Heart left ventricle (tissue), 13 donors: ENCODE measurements around the gene SHROOM2.

Experiments used
- POLR2A ChIP-seq, 2 donors: fragments of 450-650 bp; IDR thresholded peaks; one replicate each; pipeline ENCODE4 v1.6.1; 2017; ENCODE audit warnings: antibody characterized with exemption in 2 of 2, mild to moderate bottlenecking in 2 of 2, moderate library complexity in 2 of 2
- TF ChIP-seq, protein P1 (sequence below), 12 donors: fragments of 200-600 bp; sonication (generic) in 4 of 12; IDR thresholded peaks; one replicate each; pipeline versions ENCODE4 v1.5.0 to v1.8.0; 2018 to 2022; ENCODE audit warnings: antibody characterized with exemption in 12 of 12, mild to moderate bottlenecking in 5 of 12
- donor health status: ischemic (EF 13 %, LVEDD 7.1; RV severe dilation, severe dysfunction).
- donor health status: DM: no; HTN: yes; CAD: no.
- donor health status: DM: no; HTN: no; CAD: no.
- donor health status: ischemic (EF 25% LVEDD 6.9; RV normal size, moderate dysfunction).
- donor health status: ischemic (EF 25% LVEDD 5.7; RV mildly dilated, moderate dysfunction).
- donor health status: ischemic (EF 35%, LVEDD 5.7; RV mildly dilated, moderate dysfunction).
- donor health status: nonischemic (EF 11% LVEDD 7.7; RV severe dilation, severe dysfunction).
- donor health status: DM: yes; HTN: yes; CAD: no.
- donor health status: PGD.
- donor health status: ischemic (EF 29% LVEDD 5.4; RV normal size, mild dysfunction).
- donor health status: nonischemic (EF 23%, LVEDD 6.1; RV moderate dilation, normal function).

GRCh38 chrX:9958183-9958582, 172.0 kb downstream of the SHROOM2 start:
- TF ChIP-seq, protein P1, sequence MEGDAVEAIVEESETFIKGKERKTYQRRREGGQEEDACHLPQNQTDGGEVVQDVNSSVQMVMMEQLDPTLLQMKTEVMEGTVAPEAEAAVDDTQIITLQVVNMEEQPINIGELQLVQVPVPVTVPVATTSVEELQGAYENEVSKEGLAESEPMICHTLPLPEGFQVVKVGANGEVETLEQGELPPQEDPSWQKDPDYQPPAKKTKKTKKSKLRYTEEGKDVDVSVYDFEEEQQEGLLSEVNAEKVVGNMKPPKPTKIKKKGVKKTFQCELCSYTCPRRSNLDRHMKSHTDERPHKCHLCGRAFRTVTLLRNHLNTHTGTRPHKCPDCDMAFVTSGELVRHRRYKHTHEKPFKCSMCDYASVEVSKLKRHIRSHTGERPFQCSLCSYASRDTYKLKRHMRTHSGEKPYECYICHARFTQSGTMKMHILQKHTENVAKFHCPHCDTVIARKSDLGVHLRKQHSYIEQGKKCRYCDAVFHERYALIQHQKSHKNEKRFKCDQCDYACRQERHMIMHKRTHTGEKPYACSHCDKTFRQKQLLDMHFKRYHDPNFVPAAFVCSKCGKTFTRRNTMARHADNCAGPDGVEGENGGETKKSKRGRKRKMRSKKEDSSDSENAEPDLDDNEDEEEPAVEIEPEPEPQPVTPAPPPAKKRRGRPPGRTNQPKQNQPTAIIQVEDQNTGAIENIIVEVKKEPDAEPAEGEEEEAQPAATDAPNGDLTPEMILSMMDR (IDR thresholded peaks at IDR 0.05) = no peak
- no peak for TF ChIP-seq POLR2A (IDR thresholded peaks at IDR 0.05)
